H9 (cell line): ENCODE results near the gene GFI1. TPM values are rescaled to one million over a fixed set of nuclear protein-coding genes. Genes with fewer than 3 reads are reported as not detected.

ENCODE experiments used
- DNase-seq: peaks from one replicate; pipeline ENCODE4 v3.0.0-alpha.2; 2017
- H2AFZ ChIP-seq: one replicate; pipeline ENCODE4 v1.6.1; 2013; ENCODE audit warnings: mild to moderate bottlenecking, low read length, control low read depth, moderate library complexity
- H2AK5ac ChIP-seq: 2 replicates; pipeline ENCODE4 v1.6.1; 2013; ENCODE audit warnings: low read length, control low read depth, mixed read lengths; ENCODE audit not compliant: insufficient read length
- H2BK120ac ChIP-seq: one replicate; pipeline ENCODE4 v1.6.1; 2013; ENCODE audit warnings: low read depth, mild to moderate bottlenecking, low read length, control low read depth, inconsistent platforms; ENCODE audit not compliant: poor library complexity, severe bottlenecking
- H2BK12ac ChIP-seq: 2 replicates; pipeline ENCODE4 v1.6.1; 2013; ENCODE audit warnings: low read length, control low read depth, mixed read lengths, low read depth; ENCODE audit not compliant: insufficient read length
- H2BK15ac ChIP-seq: 2 replicates; pipeline ENCODE4 v1.6.1; 2013; ENCODE audit warnings: low read depth, low read length, control low read depth
- H2BK20ac ChIP-seq: one replicate; pipeline ENCODE4 v1.6.1; 2013; ENCODE audit warnings: low read depth, mild to moderate bottlenecking, low read length, control low read depth, inconsistent platforms; ENCODE audit not compliant: poor library complexity, severe bottlenecking
- H2BK5ac ChIP-seq: 2 replicates; pipeline ENCODE4 v1.6.1; 2013; ENCODE audit warnings: low read length, control low read depth, mixed read lengths; ENCODE audit not compliant: insufficient read length
- H3K14ac ChIP-seq: 2 replicates; pipeline ENCODE4 v1.6.1; 2013; ENCODE audit warnings: low read length, control low read depth; ENCODE audit not compliant: insufficient read depth
- H3K18ac ChIP-seq: 2 replicates; pipeline ENCODE4 v1.6.1; 2013; ENCODE audit warnings: low read depth, mild to moderate bottlenecking, mixed read lengths, low read length, control low read depth; ENCODE audit not compliant: insufficient read length
- H3K23ac ChIP-seq: 2 replicates; pipeline ENCODE4 v1.6.1; 2013; ENCODE audit warnings: low read length, control low read depth, mixed read lengths, low read depth; ENCODE audit not compliant: insufficient read length
- H3K23me2 ChIP-seq: 2 replicates; pipeline ENCODE4 v1.6.1; 2013; ENCODE audit warnings: low read depth, mild to moderate bottlenecking, mixed read lengths, low read length, control low read depth; ENCODE audit not compliant: insufficient read length, poor library complexity, severe bottlenecking
- H3K27ac ChIP-seq: 2 replicates; pipeline ENCODE4 v1.5.1; 2013; ENCODE audit warnings: low read length, control low read depth, mixed read lengths, low read depth; ENCODE audit not compliant: insufficient read length
- H3K27me3 ChIP-seq: 2 replicates; pipeline ENCODE4 v1.6.1; 2013; ENCODE audit warnings: low read length, control low read depth, inconsistent platforms; ENCODE audit not compliant: insufficient read depth
- H3K4ac ChIP-seq: 2 replicates; pipeline ENCODE4 v1.6.1; 2013; ENCODE audit warnings: low read depth, mild to moderate bottlenecking, control low read depth, inconsistent platforms, low read length, moderate library complexity
- H3K4me1 ChIP-seq: 2 replicates; pipeline ENCODE4 v1.6.1; 2013; ENCODE audit warnings: low read length, control low read depth, inconsistent platforms; ENCODE audit not compliant: insufficient read depth
- H3K4me2 ChIP-seq: 2 replicates; pipeline ENCODE4 v1.6.1; 2013; ENCODE audit warnings: low read length, control low read depth, mixed read lengths; ENCODE audit not compliant: insufficient read length, insufficient read depth
- H3K56ac ChIP-seq: 2 replicates; pipeline ENCODE4 v1.6.1; 2013; ENCODE audit warnings: low read depth, mild to moderate bottlenecking, mixed read lengths, low read length, control low read depth; ENCODE audit not compliant: insufficient read length
- H3K79me1 ChIP-seq: 2 replicates; pipeline ENCODE4 v1.6.1; 2013; ENCODE audit warnings: low read depth, mild to moderate bottlenecking, moderate library complexity, low read length, control low read depth, inconsistent platforms; ENCODE audit not compliant: insufficient read depth, poor library complexity, severe bottlenecking
- H3K79me2 ChIP-seq: 2 replicates; pipeline ENCODE4 v1.6.1; 2013; ENCODE audit warnings: low read length, control low read depth, inconsistent platforms; ENCODE audit not compliant: insufficient read depth
- H3K9ac ChIP-seq: 2 replicates; pipeline ENCODE4 v1.6.1; 2013; ENCODE audit warnings: low read length, control low read depth, mixed read lengths; ENCODE audit not compliant: insufficient read length; ENCODE audit errors: extremely low read depth
- H3K9me3 ChIP-seq: one replicate; pipeline ENCODE4 v1.6.1; 2013; ENCODE audit warnings: low read depth, low read length, inconsistent platforms; ENCODE audit not compliant: control insufficient read depth
- H3T11ph ChIP-seq: one replicate; pipeline ENCODE4 v1.6.1; 2013; ENCODE audit warnings: mild to moderate bottlenecking, low read length, control low read depth, inconsistent platforms
- H4K20me1 ChIP-seq: one replicate; pipeline ENCODE4 v1.6.1; 2013; ENCODE audit not compliant: control insufficient read depth, insufficient read length, insufficient read depth
- H4K5ac ChIP-seq: 2 replicates; pipeline ENCODE4 v1.6.1; 2013; ENCODE audit warnings: low read depth, mild to moderate bottlenecking, mixed read lengths, low read length, control low read depth; ENCODE audit not compliant: insufficient read length
- H4K8ac ChIP-seq: replicated peaks from 2 replicates; pipeline ENCODE4 v1.6.1; 2013; ENCODE audit warnings: low read length, control low read depth, mixed read lengths, low read depth; ENCODE audit not compliant: insufficient read length
- H4K91ac ChIP-seq: 2 replicates; pipeline ENCODE4 v1.6.1; 2013; ENCODE audit warnings: low read depth, mild to moderate bottlenecking, moderate library complexity, mixed read lengths, low read length, control low read depth; ENCODE audit not compliant: insufficient read length
- H3K27ac Mint-ChIP-seq, 3 experiments: 2 replicates in 2 of 3; 3 replicates in 1 of 3; pipeline ENCODE4 v1.8.0; 2020 to 2021; ENCODE audit warnings: mixed read lengths in 3 of 3, mild to moderate bottlenecking in 1 of 3, moderate library complexity in 1 of 3
- H3K27me3 Mint-ChIP-seq: 2 replicates; pipeline ENCODE4 v1.8.0; 2021; ENCODE audit warnings: low read depth, mild to moderate bottlenecking, moderate library complexity, mixed read lengths
- H3K36me3 Mint-ChIP-seq, 3 experiments: 2 replicates in 2 of 3; 3 replicates in 1 of 3; pipeline ENCODE4 v1.8.0; 2020 to 2021; ENCODE audit warnings: low read depth in 3 of 3, mixed read lengths in 3 of 3; ENCODE audit not compliant: insufficient read depth in 1 of 3
- H3K4me1 Mint-ChIP-seq, 2 experiments: 2 replicates each; pipeline ENCODE4 v1.8.0; 2020; ENCODE audit warnings: mixed read lengths in 2 of 2
- H3K4me3 Mint-ChIP-seq, 2 experiments: 2 replicates in 1 of 2; 3 replicates in 1 of 2; pipeline ENCODE4 v1.8.0; 2020 to 2021; ENCODE audit warnings: mild to moderate bottlenecking in 2 of 2, mixed read lengths in 2 of 2, moderate library complexity in 1 of 2
- H3K9me3 Mint-ChIP-seq, 2 experiments: 2 replicates in 1 of 2; 3 replicates in 1 of 2; pipeline ENCODE4 v1.8.0; 2020; ENCODE audit warnings: mild to moderate bottlenecking in 2 of 2, mixed read lengths in 2 of 2, moderate library complexity in 1 of 2
- CTCF ChIP-seq: fragments of 200-600 bp; sonication (generic); conservative IDR thresholded peaks from 3 replicates; pipeline ENCODE4 v1.8.0; 2021; ENCODE audit warnings: antibody characterized with exemption, mild to moderate bottlenecking
- WGBS: extraction: QIAGEN DNeasy Blood & Tissue Kit; methylation state at CpG from one replicate; pipeline ENCODE4 v1.1.7; 2013; ENCODE audit warnings: missing lambda C conversion rate, low lambda C conversion rate, mixed read lengths; ENCODE audit not compliant: insufficient read length; ENCODE audit errors: extremely low coverage; 5-methylcytosine and 5-hydroxymethylcytosine counted together
- total RNA-seq: library from RNA; stranded (reverse); gene quantifications from 2 replicates; pipeline ENCODE4 v1.2.1, GENCODE V29; 2021

GFI1 gene
- total RNA-seq, 1 experiment from 2014 or later: 0.11 TPM

DNA sequence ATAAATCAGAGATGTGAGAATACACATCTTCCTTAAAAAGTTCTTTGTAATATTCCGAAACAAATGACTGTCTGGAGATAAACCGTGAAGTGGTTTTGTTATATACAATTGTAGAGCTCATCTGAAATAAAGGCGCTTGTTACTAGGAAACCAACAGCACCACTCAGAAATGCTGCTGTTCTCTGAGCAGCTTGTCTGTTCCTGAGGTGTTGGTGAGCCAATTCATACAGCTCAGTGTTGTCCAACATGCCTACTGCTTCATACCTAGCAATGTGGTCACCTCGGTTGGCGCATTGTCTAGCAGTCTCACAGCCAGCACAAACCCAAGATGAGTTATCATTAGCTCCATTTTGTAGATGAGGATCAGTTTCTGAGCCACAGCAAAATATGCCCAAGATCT lies 44.4 kb downstream of the GFI1 start:
- DNase-seq: no peak
- no peak overlapping the region for H3K4ac ChIP-seq
- H4K91ac ChIP-seq: no peak overlapping the region
- TF ChIP-seq CTCF: no peak
- no peak overlapping the region for H4K8ac ChIP-seq
- H4K20me1 ChIP-seq: no peaks in the 10 kb centered on the region
- H2BK15ac ChIP-seq: no peak overlapping the region
- H2AFZ ChIP-seq: no peak overlapping the region
- H3K4me1 ChIP-seq: no peaks in the 10 kb centered on the region
- H2AK5ac ChIP-seq: no peak overlapping the region
- no peaks in the 10 kb centered on the region for H3K23me2 ChIP-seq
- no peaks in the 10 kb centered on the region for H3K79me2 ChIP-seq
- WGBS: no CpG with 5 or more reads among the region's 5 CpGs
- no peak overlapping the region for H3K18ac ChIP-seq
- H2BK12ac ChIP-seq: no peak overlapping the region
- H3K9me3 Mint-ChIP-seq: peaks cover 2% of the 10 kb centered on the region in 2 experiments; a peak in 1 of 5 replicates
- H2BK5ac ChIP-seq: no peak overlapping the region
- peaks cover 16 to 17% of the 10 kb centered on the region in 2 experiments for H3K4me1 Mint-ChIP-seq
- H3K9me3 ChIP-seq: no peaks in the 10 kb centered on the region
- no peak overlapping the region for H3K4me3 Mint-ChIP-seq
- H2BK120ac ChIP-seq: no peak overlapping the region
- 0 out of 7 replicates have a peak overlapping the region, but pooled peaks of 1 of the 3 experiments have one; percentile 44 for H3K27ac Mint-ChIP-seq
- no peak overlapping the region for H3K27ac ChIP-seq
- H3K4me2 ChIP-seq: no peak overlapping the region
- H3K36me3 Mint-ChIP-seq: no peaks in the 10 kb centered on the region
- H3K23ac ChIP-seq: no peak overlapping the region
- H3K27me3 ChIP-seq: no peaks in the 10 kb centered on the region
- H3K56ac ChIP-seq: no peak overlapping the region
- no peak overlapping the region for H2BK20ac ChIP-seq
- H3K14ac ChIP-seq: peak overlapping the region; percentile 18; the same call in 1 of the 2 replicates
- H3K9ac ChIP-seq: no peak overlapping the region
- H3T11ph ChIP-seq: no peak overlapping the region
- no peaks in the 10 kb centered on the region; the same call in 1 of the 2 replicates for H3K27me3 Mint-ChIP-seq
- no peaks in the 10 kb centered on the region for H3K79me1 ChIP-seq
- H4K5ac ChIP-seq: no peak overlapping the region
